ENCODE results near the gene ANKDD1B. TPM values are rescaled to one million over a fixed set of nuclear protein-coding genes. Genes with fewer than 3 reads are reported as not detected.

The ANKDD1B gene

DNA sequence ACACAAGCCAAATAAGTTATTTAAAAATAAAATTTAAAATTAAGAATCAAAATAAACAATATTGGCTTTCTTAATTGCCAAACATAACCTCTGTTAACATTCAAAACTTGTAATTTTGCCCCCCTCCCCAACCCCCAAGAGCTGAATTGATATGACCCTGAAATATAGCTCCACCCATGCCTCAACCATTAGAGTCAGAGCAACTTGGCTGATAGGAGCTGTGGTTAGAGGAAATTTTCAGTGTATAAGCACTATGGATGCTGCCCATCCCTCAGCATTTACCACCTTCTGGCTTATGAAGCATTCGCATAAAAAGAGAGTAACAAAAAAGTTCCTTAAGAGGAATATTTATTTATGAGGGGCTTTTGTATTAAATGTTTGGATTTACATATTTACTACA, 99.9 kb downstream of the ANKDD1B start:
- no peak overlapping the region for H3K9ac ChIP-seq (ENCODE audit: low read depth, low read length)
- H3K36me3 ChIP-seq (ENCODE audit: insufficient read depth, low read length) = peaks cover 3% of the 10 kb centered on the region
- H3K4me2 ChIP-seq (ENCODE audit: low read length) = no peak overlapping the region
- H3K4me3 ChIP-seq (ENCODE audit: low read length) = no peak overlapping the region
- H3K27me3 ChIP-seq (ENCODE audit: control insufficient read depth, insufficient read depth, low read length) = no peaks in the 10 kb centered on the region
- peaks cover 6% of the 10 kb centered on the region for H3K4me1 ChIP-seq (ENCODE audit: control insufficient read depth, insufficient read depth, low read length)
- H3K9me3 ChIP-seq (replicated peaks; ENCODE audit: low read length) = no peaks in the 10 kb centered on the region

DNA sequence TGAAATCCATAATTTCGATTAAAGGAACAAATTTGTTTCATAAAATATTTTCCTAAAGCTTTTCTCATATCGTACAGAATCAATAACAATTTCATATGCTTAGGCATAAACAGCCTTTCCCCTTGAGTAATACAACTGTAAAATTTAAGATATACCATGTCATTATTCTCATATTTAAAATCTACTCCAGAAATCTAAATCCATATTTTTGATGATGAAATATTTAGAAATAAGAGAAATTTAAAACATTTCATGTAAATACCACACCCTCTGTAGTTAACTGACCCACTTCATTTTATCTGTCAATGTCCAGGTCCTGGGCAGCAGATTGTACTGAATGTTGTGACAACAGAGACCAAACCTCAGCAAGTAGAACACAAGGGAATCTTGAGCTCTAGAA, 100.8 kb downstream of the ANKDD1B start:
- peaks cover 3% of the 10 kb centered on the region for H3K36me3 ChIP-seq (ENCODE audit: insufficient read depth, low read length)
- H3K4me1 ChIP-seq (ENCODE audit: control insufficient read depth, insufficient read depth, low read length) = peaks cover 6% of the 10 kb centered on the region
- no peaks in the 10 kb centered on the region for H3K27me3 ChIP-seq (ENCODE audit: control insufficient read depth, insufficient read depth, low read length)
- no peaks in the 10 kb centered on the region for H3K9me3 ChIP-seq (replicated peaks; ENCODE audit: low read length)
- H3K4me2 ChIP-seq (ENCODE audit: low read length) = no peak overlapping the region
- H3K4me3 ChIP-seq (ENCODE audit: low read length) = no peak overlapping the region
- no peak overlapping the region for H3K9ac ChIP-seq (ENCODE audit: low read depth, low read length)

DNA sequence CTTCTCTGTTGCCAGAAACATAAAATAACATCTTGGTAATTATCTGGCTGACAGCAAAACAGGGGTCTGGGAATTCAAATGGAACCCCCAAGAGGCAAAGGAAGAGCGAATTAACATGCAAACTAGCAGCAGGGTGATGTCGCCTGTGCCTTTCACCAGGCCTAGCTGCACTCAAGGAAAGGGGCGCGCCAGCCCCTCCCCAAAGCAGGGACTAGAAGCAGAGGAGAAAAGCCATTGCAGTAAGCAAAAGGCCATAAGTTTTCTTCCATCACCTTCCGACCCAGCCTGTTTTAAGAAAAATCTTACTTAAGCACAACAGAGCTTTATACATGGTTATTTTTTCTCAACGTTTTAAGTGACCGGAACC, 105.4 kb downstream of the ANKDD1B start:
- peak overlapping the region; percentile 84 for H3K4me2 ChIP-seq (ENCODE audit: low read length)
- peaks cover 9% of the 10 kb centered on the region for H3K4me1 ChIP-seq (ENCODE audit: control insufficient read depth, insufficient read depth, low read length)
- no peaks in the 10 kb centered on the region for H3K36me3 ChIP-seq (ENCODE audit: insufficient read depth, low read length)
- H3K9me3 ChIP-seq (replicated peaks; ENCODE audit: low read length) = no peaks in the 10 kb centered on the region
- peak overlapping the region; percentile 84 for H3K9ac ChIP-seq (ENCODE audit: low read depth, low read length)
- peak overlapping the region; percentile 100 for H3K4me3 ChIP-seq (ENCODE audit: low read length)
- H3K27me3 ChIP-seq (ENCODE audit: control insufficient read depth, insufficient read depth, low read length) = peaks cover 6% of the 10 kb centered on the region

DNA sequence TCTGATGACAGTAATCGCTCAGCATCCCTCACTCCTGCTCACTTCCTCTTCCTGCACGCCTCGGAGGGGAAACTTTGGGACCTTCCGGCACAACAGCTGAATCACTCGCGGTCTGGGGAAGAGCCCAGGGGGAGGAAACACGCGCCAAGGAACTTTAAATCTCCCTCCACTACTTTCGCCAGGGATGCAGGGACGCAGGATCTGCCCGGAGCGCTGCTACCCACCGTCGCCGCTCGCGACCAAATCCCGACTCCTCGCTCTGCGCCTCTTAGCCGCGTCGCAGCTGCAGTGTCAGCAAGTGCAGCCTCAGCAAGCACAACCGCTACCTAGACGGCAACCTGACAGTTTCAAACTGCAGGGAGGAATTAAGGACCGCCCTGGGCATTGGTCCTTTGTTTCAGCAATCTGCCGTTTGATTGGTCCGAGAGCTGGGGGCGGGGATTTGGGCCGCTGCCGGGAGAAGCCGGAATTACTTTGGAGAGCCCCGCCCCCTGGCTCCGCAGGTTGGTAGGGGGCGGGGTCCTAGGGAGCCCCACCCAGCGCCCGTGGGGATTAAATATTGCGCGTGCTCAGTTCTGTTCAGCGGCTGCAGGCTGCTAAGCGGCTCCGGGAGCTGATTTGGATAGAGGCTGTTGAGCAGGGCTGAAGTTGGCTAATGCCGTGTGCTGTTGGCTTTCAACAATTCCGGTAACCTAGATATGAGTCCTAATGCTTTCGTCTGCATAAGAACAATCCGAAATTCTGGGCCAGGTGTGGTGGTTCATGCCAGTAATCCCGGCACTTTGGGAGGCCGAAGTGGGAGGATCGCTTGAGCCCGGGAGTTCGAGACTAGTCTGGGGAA, 106.0 kb downstream of the ANKDD1B start, which contains the start of gene POC5:
Gene POC5, minus strand, starts transcription at position 356 of the 841 bp plus-strand sequence. CDS start 4,500 bp downstream, outside the sequence.
- Histone ChIP-seq H3K4me3 (ENCODE audit: low read length) (peak within 1 kb of the TSS; percentile 100), H3K9me3 (replicated peaks; ENCODE audit: low read length) (no peaks in the 10 kb centered on the region), H3K27me3 (ENCODE audit: control insufficient read depth, insufficient read depth, low read length) (peaks cover 6% of the 10 kb centered on the region)

DNA sequence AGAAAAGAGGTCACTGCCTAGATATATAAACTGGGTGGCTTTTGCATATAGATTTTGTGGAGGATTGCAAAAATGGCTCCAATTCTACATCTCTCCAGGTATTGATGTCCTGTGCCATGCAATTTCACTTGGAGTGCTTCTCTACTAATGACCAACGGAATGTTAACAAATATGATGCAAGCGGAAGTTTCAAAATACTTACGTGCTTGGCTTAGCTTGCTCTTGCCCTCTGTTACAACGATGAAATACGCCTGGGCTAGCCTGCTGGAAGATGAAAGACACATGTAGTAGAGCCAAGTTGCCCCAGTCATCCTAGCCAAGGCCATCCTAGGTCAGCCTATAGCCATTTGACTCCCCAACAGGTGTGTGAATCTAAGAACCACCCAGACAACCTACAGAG, 109.6 kb downstream of the ANKDD1B start:
- no peaks in the 10 kb centered on the region for H3K36me3 ChIP-seq (ENCODE audit: insufficient read depth, low read length)
- no peak overlapping the region for H3K4me3 ChIP-seq (ENCODE audit: low read length)
- H3K9me3 ChIP-seq (replicated peaks; ENCODE audit: low read length) = no peaks in the 10 kb centered on the region
- peaks cover 20% of the 10 kb centered on the region for H3K27me3 ChIP-seq (ENCODE audit: control insufficient read depth, insufficient read depth, low read length)
- H3K9ac ChIP-seq (ENCODE audit: low read depth, low read length) = no peak overlapping the region
- H3K4me1 ChIP-seq (ENCODE audit: control insufficient read depth, insufficient read depth, low read length) = peaks cover 5% of the 10 kb centered on the region
- H3K4me2 ChIP-seq (ENCODE audit: low read length) = no peak overlapping the region

More for the DNA sequence above, 106.0 kb downstream of the ANKDD1B start, which contains the start of gene POC5:
- H3K36me3 ChIP-seq (ENCODE audit: insufficient read depth, low read length) = no peaks in the 10 kb centered on the region
- peak within 1 kb of the TSS; percentile 84 for H3K9ac ChIP-seq (ENCODE audit: low read depth, low read length)
- H3K4me1 ChIP-seq (ENCODE audit: control insufficient read depth, insufficient read depth, low read length) = peaks cover 9% of the 10 kb centered on the region
- H3K4me2 ChIP-seq (ENCODE audit: low read length) = peak within 1 kb of the TSS; percentile 84

Small RNA genes within 50 kb of the gene (small RNA-seq; reads per million reads assigned to genes)
- not detected for gene RNU6-680P

All from skeletal muscle satellite cell (primary cell).